ENCODE measurements around the gene HCN4.

Gene HCN4

GRCh38 chr15:73323374-73323955 is 45.3 kb downstream of the HCN4 start:
- Histone ChIP-seq H3K27ac (ENCODE audit: poor library complexity, severe bottlenecking) (no peak overlapping the region), H3K4me1 (ENCODE audit: insufficient read depth, poor library complexity, severe bottlenecking) (no peaks in the 10 kb centered on the region), H3K27me3 (ENCODE audit: insufficient read depth, poor library complexity, severe bottlenecking) (peaks cover 9% of the 10 kb centered on the region), H3K9me3 (ENCODE audit: severe bottlenecking) (no peaks in the 10 kb centered on the region), H3K36me3 (ENCODE audit: low read depth) (no peaks in the 10 kb centered on the region), H3K4me3 (ENCODE audit: severe bottlenecking) (no peak overlapping the region)
- ATAC-seq (ENCODE audit: low read depth) (no peak), DNase-seq (ENCODE audit: low spot score) (peak; percentile 76)
- TF ChIP-seq CTCF (IDR thresholded peaks at IDR 0.05; ENCODE audit: poor library complexity, severe bottlenecking) = no peak

- Histone ChIP-seq H3K9me3 (ENCODE audit: severe bottlenecking) (no peaks in the 10 kb centered on the region), H3K4me3 (ENCODE audit: severe bottlenecking) (no peak overlapping the region), H3K27ac (ENCODE audit: poor library complexity, severe bottlenecking) (no peak overlapping the region), H3K4me1 (ENCODE audit: insufficient read depth, poor library complexity, severe bottlenecking) (no peaks in the 10 kb centered on the region), H3K36me3 (ENCODE audit: low read depth) (no peaks in the 10 kb centered on the region), H3K27me3 (ENCODE audit: insufficient read depth, poor library complexity, severe bottlenecking) (peaks cover 15% of the 10 kb centered on the region)
- ATAC-seq (ENCODE audit: low read depth) (no peak), DNase-seq (ENCODE audit: low spot score) (peak; percentile 66)
- no peak for TF ChIP-seq CTCF (IDR thresholded peaks at IDR 0.05; ENCODE audit: poor library complexity, severe bottlenecking)
Observed at GRCh38 chr15:73322665-73323373, 45.9 kb downstream of the HCN4 start.

- peaks cover 23% of the 10 kb centered on the region for H3K27me3 ChIP-seq (ENCODE audit: insufficient read depth, poor library complexity, severe bottlenecking)
- ATAC-seq (ENCODE audit: low read depth) = no peak
- no peak overlapping the region for H3K4me3 ChIP-seq (ENCODE audit: severe bottlenecking)
- TF ChIP-seq CTCF (IDR thresholded peaks at IDR 0.05; ENCODE audit: poor library complexity, severe bottlenecking) = no peak
- DNase-seq (ENCODE audit: low spot score) = peak; percentile 45
- no peaks in the 10 kb centered on the region for H3K4me1 ChIP-seq (ENCODE audit: insufficient read depth, poor library complexity, severe bottlenecking)
- no peaks in the 10 kb centered on the region for H3K36me3 ChIP-seq (ENCODE audit: low read depth)
- no peaks in the 10 kb centered on the region for H3K9me3 ChIP-seq (ENCODE audit: severe bottlenecking)
- H3K27ac ChIP-seq (ENCODE audit: poor library complexity, severe bottlenecking) = no peak overlapping the region
Observed at GRCh38 chr15:73321496-73322450, 47.0 kb downstream of the HCN4 start.

- DNase-seq (ENCODE audit: low spot score) (no peak), ATAC-seq (ENCODE audit: low read depth) (no peak)
- Histone ChIP-seq H3K4me3 (ENCODE audit: severe bottlenecking) (no peak overlapping the region), H3K27ac (ENCODE audit: poor library complexity, severe bottlenecking) (no peak overlapping the region), H3K9me3 (ENCODE audit: severe bottlenecking) (no peaks in the 10 kb centered on the region), H3K27me3 (ENCODE audit: insufficient read depth, poor library complexity, severe bottlenecking) (peaks cover 30% of the 10 kb centered on the region), H3K36me3 (ENCODE audit: low read depth) (no peaks in the 10 kb centered on the region), H3K4me1 (ENCODE audit: insufficient read depth, poor library complexity, severe bottlenecking) (no peaks in the 10 kb centered on the region)
- TF ChIP-seq CTCF (IDR thresholded peaks at IDR 0.05; ENCODE audit: poor library complexity, severe bottlenecking) = no peak
Observed at GRCh38 chr15:73320619-73321180, 48.1 kb downstream of the HCN4 start.
